ENCODE measurements around the gene CSNK2A2.
A peak's percentile ranks its signal among the peaks of the same experiment; 100 is the strongest.

The CSNK2A2 gene

DNA sequence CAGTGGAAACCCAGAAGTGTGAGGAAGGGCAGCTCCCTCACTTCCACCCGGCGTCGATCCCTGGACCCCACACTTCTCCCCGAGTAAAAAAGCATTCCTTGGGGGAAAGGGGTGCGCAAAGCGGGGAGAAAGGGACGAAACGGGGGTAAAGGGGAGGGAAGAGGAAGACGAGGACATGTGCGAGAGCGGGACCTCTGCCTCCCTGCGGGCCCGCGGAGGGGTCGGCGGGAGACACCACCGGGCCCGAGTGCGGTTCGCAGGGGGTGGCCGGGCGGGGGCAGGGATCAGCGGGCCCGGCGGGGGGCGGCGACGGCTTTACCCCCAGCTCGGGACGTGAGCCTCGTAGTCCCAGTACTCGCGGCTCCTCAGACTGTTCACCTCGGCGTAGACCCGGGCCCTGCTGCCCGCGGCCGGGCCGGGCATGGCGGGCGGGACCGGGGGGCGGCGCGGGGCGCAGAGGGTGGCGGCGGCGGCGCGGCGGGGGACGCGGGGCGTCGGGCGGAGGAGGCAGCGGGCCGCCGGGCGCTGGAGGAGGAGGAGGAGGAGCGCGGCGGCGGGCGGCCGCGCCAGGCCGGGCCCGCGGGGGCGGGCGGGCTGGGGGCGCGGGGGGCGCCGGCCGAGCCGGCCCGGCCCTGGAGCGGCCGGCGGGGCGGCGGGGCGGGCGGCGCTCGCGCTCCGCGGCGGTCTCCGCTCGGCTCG lies 443 bp downstream of the CSNK2A2 start:
- DNase-seq: peak; percentile 8

DNA sequence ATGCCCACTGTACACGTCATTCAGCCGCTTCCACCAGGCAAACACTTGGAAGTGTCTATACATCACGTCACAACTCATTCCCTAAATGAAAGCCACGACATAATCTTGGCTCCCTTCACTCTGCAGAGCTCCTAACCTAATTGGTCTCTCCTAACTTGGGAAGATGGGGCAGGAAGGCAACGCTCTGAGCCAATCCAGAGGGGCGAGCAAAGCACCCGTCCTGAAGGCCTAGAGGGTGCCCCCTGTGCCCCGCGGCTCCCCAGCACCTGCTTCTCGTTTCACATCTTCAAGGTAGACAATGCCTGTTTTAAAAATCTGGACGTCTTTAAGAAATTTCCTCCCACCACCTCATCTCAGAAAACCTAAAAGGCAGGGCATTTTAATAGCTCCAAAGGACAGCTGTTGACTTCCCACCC lies 1.0 kb downstream of the CSNK2A2 start:
- DNase-seq: no peak

DNA sequence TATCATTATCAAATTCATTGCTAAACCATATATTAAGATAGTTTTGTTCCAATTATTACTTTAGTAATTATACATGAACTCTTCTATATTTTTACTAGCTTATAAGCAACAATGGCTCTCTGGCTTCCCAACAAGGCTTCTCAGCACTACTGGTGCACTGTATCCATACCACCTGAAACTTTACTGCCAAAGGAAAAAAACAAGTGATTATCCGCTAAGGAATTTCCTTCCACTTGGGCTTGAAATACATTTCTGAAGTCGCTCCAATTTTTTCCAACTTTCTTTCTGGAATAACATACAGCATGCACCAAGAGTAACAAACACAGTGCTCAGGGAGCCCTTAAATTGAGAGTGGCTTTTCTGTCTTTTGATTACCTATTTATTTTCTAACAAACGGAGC lies 2.1 kb downstream of the CSNK2A2 start:
- no peak for DNase-seq

DNA sequence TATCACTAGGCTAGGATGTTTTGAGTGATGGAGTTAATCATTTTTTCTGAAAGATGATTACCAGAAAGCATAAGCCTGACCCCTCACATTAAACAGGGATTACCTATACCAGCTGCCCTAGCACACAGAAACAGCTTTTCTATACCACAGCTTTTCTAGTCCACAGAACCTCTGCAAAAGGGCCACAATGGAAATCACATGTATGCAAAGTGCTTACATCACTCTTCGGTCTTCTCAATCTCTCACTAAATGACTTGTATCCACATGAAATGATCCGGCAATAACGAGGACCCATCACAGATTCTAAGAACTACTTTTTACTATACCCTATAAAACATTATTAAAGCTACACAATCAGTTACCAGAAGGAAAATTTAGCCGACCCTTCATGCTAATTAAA lies 2.6 kb downstream of the CSNK2A2 start:
- DNase-seq: no peak

DNA sequence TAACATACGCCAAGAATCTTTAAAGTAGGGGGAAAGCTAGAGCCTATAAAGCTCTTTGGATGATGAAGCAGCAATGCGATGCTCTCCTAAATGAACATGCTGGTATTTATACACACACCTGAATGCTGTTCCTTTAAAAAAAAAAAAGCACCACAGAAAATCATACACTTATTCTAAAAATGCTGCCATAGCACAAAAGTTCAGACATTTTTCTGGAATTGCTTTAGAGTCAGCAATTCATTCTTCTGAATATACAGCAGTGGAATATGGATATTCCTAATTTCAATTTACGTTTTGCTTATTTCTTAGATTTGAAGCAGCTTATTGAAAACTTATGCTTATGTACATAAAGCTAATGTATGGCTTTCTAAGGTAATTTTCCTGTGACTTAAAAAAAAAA lies 3.1 kb downstream of the CSNK2A2 start:
- no peak for DNase-seq

DNA sequence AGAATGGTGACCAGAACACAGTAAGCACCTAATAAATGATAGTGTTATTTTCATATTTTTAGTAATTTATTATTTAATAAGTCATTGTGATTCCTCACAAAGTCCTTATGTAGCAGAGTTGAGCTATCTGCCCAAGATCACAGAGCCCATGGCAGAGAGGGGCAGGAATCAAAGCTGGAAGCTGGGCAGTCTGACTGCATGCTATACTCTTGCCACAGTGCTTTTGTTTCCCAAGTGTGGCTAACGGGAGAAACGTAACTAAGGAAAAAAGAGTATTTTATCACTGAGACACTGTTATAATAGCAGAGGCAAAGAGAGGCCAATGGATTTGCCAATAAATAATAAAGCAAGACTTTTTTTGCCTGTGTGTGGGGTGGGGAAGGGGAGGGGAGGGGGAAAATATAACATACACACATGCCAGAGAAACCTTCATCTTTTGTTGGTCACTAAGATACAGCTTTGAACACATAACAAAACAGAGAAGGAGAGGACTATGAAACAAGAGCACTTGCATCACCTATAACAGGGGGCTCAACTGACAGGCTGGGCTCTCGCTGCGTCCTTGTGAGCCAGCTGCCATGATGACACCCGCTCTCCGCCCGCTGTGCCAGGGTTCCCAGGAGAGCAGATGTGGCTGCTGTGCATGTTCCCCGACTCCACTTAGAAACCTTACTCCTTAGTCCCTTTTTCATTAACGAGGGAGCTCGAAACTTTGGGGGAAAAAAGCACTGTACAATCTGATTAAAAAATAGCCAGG lies 10.1 kb downstream of the CSNK2A2 start:
- DNase-seq: no peak

DNA sequence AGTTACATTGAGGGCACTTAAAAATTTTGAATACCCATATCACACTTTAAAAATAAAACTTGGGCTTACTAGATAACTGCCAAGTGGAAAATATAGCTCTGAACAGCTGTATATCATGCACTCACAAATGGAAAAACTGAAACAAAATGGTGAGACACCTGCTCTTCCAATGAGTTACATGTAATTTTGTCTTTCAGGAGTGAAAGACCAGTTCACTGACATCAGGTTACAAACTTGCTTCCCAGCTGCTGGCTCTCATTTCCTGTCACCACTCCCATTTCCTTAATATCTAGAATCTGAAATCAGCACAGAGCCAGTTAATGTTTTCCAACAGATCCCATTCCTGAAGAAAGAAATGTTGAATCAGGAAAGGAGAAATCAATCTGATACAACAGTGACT lies 10.8 kb downstream of the CSNK2A2 start:
- DNase-seq: no peak

DNA sequence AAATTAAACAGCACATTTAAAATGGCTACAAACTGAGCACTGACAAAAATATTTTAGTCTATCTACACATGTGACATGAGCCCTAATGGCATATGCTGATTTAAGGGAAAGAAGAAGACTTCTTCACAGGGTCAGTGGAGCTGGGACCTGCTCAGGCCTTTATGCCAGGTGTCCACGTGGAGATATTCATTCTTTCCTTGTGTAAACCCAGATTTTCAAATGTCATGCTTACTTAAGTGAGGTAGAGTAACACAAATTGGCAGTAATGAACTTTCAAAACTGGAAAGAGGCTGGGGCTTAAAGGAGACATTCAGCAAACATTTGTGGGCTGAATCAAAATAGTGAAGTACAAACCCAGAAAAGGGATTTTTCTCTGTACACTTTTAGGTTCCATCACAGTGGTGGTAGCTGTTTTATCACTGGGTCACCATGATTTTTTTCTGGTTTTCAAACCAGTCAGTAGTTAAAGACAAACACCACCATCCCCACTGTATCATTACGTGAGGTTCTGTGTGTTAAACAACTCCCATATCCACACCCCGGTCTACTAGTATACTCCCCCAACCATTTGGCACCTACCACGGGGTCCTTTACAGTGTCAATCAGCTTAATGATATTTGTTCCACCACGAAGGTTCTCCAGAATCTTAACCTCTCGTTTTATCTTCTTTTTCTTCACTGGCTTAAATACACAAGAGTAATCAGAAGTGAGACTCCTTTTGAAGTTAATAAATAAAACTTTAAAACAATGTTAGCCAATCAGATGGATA lies 11.5 kb downstream of the CSNK2A2 start:
- no peak for DNase-seq

DNA sequence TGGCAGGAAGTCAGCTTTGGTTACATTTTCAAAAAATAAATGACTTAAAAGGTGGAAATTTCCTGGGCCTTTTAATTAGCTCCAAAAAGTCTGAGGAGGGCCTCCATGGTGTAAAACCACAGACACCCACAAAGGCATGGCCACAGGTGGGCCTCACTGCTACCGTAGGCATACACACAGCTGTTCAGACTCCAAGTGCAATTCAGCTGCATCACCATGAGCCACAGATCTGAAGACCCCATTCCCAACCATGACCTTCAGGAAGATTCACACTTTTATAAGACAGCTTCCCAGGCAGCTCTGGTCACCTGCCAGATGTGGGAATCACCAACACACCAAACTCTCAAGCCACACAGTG lies 20.6 kb downstream of the CSNK2A2 start:
- DNase-seq: peak; percentile 12

DNA sequence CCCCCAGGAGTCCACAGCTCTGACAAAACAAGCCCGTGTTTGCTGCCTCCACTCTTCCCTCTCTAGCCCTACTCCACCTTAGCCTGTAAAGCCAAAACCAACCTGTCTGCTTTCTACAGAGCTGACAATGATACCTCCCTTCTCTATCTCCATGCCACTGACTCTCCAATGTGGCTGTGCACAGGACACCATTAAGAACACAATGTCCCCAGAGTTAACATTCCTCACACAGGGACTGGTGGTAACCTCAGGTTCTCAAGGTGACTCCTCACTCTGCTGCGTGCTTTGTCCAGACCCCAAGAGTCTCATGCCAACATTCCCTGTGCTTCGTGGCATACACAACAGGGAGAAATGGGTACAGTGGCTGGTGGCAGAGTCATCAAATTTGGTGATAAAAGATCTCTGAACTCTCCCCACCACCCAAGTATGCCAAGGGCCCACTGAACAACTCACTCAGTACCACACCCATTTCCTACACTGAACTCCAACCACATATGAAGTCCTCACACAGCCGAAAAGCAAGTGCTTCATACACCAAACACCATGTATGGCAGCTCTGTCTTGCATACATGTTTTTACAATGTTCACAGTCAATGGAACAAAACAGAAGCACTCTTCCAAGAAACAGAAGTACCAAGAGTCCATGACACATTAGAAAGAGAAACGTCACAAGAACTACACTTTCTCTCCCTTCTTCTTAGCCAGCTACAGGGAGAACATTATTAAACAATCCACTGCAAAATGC lies 21.1 kb downstream of the CSNK2A2 start:
- peak; percentile 23 for DNase-seq

DNA sequence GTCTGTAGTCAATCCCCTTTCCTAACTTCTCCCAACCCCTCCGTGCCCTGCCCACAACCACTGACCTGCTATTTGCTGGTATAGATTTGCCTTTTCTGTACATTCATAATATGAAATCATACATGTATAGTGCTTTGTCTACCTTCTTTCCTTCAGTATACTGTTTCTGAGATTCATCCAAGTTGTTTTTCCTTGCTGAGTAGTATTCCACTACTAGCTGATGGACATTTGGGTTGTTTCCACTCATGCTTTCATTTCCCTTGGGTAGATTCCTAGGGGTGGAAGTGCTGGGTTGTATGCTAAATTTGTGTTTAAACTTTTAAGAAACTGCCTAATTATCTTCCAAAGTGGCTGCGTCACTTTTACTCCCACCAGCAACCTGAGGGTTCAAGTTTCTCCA lies 27.7 kb downstream of the CSNK2A2 start:
- no peak for DNase-seq

DNA sequence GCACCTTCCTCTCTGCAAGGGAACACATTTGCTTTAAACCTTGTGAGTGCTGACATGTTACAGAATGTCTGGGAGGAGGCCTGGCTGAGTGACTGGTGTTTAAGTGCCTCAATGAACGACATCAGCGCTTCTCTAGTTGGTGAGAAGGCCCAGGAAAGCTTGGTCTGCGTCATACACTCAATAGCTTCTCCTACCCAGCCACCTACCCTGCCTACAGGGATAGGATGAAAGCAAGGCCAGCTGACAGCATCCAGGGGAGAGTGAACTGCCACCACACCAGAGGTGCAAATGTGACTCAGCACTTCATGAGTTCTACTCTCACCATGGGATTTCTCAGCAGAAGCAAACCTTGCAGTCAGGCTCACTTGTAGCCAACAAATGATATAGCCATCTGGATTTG lies 37.1 kb downstream of the CSNK2A2 start:
- DNase-seq: no peak

DNA sequence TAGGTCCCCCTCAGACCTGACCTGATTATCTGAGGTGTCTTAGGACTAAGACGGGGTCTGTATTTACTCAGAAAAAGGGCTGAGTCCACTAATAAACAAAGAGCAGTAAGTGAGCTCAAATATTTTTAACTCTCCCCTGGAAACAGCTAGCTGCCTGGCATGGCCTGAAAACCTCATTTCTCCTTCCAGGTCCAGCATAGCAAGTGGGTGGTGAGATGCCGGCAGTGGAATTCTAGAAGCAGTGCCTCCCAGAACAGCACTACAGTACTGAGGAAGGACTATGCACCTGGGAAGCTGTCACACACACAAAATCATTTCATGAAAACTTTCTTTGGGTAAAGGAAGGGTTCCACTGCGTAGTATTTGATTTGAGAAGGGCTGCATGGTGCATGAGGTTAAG lies 39.2 kb downstream of the CSNK2A2 start:
- DNase-seq: no peak

DNA sequence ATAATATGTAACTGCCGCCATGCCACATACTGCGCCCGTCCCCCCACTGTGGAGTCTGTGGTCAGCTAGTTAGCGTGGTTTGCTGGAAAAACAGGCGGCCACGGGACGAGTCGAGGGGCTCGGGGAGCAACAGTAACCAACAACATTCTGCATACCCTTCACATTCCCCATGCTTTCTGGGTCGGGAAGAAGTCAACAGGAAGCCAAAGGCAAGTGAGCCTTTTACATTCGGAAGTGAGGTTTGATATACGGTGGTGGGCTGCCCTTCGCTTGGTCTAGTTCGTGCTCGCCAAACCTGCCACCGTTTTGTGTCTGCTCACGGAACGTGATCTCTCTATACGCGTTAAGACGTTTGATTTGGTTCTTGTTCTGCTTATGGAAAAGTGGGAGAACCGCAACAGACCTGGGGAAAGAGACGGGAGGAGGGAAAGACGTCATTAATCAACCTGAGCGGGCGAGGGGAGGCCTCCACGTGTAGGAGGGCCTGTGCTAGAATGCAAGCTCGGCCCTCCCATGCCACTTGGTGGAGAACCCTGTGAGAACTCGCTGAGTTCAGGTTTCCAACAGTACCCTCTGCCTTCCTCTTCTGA lies 39.9 kb downstream of the CSNK2A2 start:
- DNase-seq: no peak

DNA sequence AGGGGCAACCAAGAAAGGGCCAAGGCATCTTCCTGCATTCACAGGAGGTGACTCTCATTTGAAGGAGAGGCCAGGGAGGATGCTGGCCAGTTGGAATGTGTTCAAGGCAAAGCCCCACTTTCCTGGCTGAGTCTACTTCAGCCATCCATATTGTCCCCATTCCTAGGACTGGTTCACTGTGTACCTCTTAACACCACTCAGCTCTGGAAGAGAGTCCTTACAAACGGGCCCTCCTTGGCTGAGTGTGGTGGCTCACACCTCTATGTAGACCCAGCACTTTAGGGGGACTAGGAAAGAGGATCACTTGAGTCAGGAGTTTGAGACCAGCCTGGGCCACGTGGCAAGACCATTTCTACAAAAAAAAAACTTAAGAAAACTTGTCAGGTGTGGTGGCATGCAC lies 40.7 kb downstream of the CSNK2A2 start:
- no peak for DNase-seq

DNA sequence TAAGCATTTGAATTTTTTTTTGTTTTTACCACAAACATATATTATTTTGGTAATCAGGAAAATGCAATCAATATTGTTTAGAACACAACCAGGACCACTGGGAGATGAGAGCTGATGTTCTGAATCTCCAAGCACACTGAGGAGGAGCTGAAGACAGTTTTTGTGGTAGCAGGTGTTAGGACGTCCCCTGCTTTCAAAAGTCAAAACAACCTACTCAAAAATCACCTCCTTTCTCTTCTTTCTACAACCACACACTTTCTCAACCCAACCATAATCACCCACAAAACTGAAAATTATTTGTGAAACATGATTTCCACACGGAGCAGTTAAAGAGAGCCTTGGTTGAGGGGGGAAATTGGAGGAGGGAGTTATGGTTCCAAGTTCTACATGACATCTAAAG lies 42.1 kb downstream of the CSNK2A2 start:
- no peak for DNase-seq

DNA sequence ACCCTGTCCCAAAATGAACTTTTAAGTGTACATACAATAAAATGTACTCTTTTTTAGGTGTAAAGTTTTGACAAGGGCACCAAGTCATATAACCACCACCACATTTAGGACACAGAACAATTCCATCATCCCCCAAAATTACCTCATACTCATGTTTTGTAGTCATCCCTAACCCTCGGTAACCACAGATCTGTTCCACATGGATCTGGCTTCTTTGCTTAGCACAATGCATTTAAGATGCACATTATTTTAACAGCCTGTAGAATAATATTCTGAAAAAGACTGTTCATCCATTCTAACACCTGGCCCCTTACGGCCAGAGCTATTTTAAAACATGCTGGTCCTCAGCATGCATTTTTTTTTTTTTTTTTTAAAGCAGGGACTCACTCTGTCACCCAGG lies 43.6 kb downstream of the CSNK2A2 start:
- DNase-seq: no peak

DNA sequence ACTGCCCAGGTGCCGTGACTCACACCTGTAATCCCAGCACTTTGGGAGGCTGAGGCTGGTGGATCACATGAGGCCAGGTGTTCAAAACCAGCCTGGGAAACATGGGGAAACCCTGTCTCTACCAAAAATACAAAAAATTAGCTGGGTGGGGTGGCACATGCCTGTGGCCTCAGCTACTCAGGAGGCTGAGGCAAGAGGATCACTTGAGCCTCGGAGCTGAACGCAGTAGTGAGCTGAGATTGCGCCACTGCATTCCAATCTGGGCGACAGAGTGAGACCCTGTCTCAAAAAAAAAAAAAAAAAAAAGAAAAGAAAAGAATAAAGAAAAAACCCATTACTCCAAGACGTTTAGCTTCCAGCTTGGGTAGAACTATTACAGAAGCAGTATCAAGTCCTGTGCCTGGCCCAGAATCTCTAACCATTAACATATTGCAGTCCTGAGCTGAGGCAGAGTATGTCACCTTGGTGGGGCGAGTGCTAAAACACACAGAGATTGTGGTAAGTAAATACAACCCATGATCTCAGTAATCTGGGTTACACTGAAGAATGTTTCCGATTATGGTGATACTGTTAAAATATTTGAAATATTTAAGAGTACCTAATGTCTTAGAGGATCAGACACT lies 45.5 kb downstream of the CSNK2A2 start:
- DNase-seq: no peak

DNA sequence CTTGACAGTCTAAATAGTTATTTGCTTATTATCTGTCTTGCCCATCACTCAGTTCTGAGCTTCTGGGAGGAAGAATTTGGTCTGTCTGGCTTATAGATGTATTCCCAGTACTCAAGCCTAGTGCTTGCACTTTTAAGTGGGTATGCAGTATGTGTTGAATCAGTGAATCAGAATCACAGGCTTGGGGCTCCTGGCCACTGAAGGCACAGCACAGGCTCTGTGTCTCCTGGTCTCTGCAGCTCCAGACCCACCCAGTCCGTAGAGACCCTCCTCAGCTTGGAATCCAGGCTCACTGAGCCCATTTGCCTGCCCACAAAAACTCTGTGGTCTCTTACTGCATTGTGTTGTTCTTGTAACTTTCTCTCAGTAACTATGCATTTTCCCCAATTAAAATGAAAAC lies 49.4 kb downstream of the CSNK2A2 start:
- DNase-seq: no peak

DNA sequence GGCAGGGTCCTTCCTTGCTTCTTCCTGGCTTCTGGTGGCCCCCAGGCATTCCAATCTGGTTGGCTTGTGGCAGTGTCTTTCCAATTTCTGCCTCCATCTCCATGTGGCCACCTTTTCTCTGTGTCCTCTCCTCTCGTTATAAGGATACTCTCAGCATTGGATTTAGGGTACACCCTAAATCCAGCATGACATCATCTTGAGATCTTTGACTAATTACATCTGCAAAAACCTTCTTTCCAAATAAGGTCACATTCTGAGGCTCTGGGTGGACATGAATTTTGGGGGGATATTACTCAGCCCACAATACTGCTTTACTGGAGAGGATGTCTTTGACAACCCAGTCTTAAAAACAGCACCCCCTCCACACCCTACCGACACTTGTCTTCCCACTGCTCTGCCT lies 49.8 kb downstream of the CSNK2A2 start:
- no peak for DNase-seq

DNA sequence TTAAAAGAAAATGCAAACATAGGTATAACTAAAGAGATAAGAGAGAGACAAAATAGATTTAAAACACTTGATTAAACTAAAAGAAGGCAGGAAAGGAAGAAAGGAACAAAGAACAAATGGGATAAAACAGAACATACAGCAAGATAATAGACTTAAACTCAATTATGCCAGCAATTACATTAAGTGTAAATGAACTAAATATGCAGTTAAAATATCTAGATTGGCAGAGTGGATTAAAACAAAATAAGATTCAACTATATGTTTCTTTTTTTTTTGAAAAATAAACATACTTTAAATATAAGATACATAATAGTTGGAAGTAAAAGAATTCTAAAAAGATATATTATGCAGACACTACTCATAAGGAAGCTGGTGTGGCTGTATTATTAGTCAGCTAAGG lies 59.1 kb downstream of the CSNK2A2 start:
- no peak for DNase-seq

DNA sequence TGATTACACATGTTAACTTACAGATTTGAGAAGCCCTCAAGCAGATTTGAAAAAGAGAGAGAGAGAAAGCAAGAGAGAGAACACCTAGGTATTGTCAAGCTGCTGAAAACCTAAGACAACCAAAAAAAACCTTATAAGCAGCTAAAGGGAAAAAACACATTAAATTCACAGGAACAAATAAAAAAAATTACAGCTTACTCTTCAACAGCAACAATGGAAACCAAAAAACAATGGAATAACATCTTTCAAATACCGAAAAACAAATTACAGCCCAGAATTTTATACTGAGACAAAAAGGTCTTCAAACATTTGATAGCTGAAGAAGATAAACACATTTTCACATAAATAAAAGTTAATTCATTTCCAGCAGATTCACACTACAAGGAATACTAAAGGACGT lies 60.3 kb downstream of the CSNK2A2 start:
- DNase-seq: no peak
